Activated CD8-positive, alpha-beta T cell treated with anti-CD3 and anti-CD28 coated beads for 36 hours (primary cell): ENCODE results near the gene RHOV. TPM values are rescaled to one million over a fixed set of nuclear protein-coding genes. Genes with fewer than 3 reads are reported as not detected.
A peak's percentile ranks its signal among the peaks of the same experiment; 100 is the strongest.

Experiments
- ATAC-seq: fragments of 200-7000 bp; cut with Tn5 transposase; one replicate; pipeline ENCODE4 v1.10.0; 2021; ENCODE audit warnings: mild to moderate bottlenecking, moderate library complexity
- CTCF ChIA-PET: fragments of 350-600 bp; sonication (Branson Sonifier 250); formaldehyde crosslinking; loops from one replicate; lab custom pipeline; 2021; ENCODE audit warnings: antibody characterized with exemption; lab: Charles Lee
- POLR2A ChIA-PET: fragments of 350-600 bp; sonication (Branson Sonifier 250); formaldehyde crosslinking; loops from one replicate; lab custom pipeline; 2021; ENCODE audit warnings: antibody characterized with exemption; lab: Charles Lee
- DNase-seq: peaks from one replicate; pipeline ENCODE4 v3.0.0-alpha.2; 2020
- H3K27ac Mint-ChIP-seq: one replicate; pipeline ENCODE4 v1.8.0; 2021; ENCODE audit warnings: mild to moderate bottlenecking, mixed read lengths
- H3K27me3 Mint-ChIP-seq: one replicate; pipeline ENCODE4 v1.8.0; 2021; ENCODE audit warnings: mixed read lengths
- H3K36me3 Mint-ChIP-seq: one replicate; pipeline ENCODE4 v1.8.0; 2021; ENCODE audit warnings: low read depth, mixed read lengths
- H3K4me1 Mint-ChIP-seq: one replicate; pipeline ENCODE4 v1.8.0; 2021; ENCODE audit warnings: low read depth, mixed read lengths
- H3K4me3 Mint-ChIP-seq: one replicate; pipeline ENCODE4 v1.8.0; 2021; ENCODE audit warnings: mild to moderate bottlenecking, moderate library complexity, mixed read lengths
- H3K9me3 Mint-ChIP-seq: one replicate; pipeline ENCODE4 v1.8.0; 2021; ENCODE audit warnings: mixed read lengths
- intact Hi-C: fragments of 100-400 bp; cut with micrococcal nuclease; formaldehyde crosslinking; loops from one replicate; pipeline ENCODE4 v1.10.0; 2022
- total RNA-seq, 2 experiments: library from RNA; stranded (reverse); gene quantifications; one replicate each; pipeline ENCODE4 v1.2.3, GENCODE V29; 2021
- TF ChIP-seq, protein P1 (sequence below): fragments of 200-600 bp; IDR thresholded peaks from one replicate; pipeline ENCODE4 v1.8.0; 2022; ENCODE audit warnings: antibody characterized with exemption, mild to moderate bottlenecking

The RHOV gene
- total RNA-seq, 2 experiments from 2014 or later = 0.40 to 0.41 TPM

DNA sequence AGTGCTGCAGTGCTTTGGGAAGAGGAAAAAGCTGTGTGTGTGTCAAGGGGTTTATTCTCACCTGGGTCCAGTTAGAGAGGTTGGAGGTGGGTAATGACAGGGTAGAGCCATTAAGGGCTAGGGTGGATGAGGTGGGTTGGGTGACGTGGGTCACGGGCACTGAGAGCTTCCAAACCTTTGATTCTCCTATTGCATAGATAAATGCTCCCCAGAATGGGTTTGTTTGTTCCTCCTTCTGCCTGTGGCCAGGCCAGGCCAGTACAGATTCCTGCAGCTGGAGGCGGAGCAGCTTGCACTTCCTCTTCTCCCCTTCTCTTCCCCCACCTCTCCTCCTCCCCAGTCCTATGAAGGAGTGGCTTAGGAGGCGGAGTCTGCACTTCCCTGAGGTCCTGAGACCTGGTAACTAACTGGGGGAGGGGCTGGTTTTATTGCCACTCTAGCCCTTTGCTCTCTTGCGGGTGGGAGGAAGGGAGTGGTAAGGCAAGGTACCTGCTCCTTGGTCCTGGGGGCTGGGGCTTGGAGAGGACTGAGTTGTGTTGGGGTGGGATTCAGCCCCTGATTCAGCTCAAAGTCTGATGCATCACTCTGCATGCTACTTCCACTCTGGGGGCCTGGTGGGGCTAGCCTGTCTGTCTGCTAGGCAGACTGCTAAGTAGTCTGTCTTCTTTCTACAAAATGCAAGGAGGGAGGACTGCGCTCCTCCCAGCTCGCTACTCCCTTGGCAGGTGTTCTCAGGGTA, 26.6 kb downstream of the RHOV start:
- no peak for DNase-seq
- CTCF ChIA-PET = interaction anchor here (1.1 to 6.3 kb wide), 4 partner anchors 10 to 57 kb away, joined by 3 to 65 read pairs (median 7); partner anchors contain the start of gene VPS18
- Mint-ChIP-seq H3K27ac (no peak overlapping the region), H3K4me1 (peaks cover 11% of the 10 kb centered on the region), H3K36me3 (peaks cover 2% of the 10 kb centered on the region), H3K27me3 (peaks cover 16% of the 10 kb centered on the region), H3K9me3 (no peaks in the 10 kb centered on the region), H3K4me3 (no peak overlapping the region)
- POLR2A ChIA-PET = no interaction called here
- ATAC-seq = no peak
- TF ChIP-seq, protein P1, sequence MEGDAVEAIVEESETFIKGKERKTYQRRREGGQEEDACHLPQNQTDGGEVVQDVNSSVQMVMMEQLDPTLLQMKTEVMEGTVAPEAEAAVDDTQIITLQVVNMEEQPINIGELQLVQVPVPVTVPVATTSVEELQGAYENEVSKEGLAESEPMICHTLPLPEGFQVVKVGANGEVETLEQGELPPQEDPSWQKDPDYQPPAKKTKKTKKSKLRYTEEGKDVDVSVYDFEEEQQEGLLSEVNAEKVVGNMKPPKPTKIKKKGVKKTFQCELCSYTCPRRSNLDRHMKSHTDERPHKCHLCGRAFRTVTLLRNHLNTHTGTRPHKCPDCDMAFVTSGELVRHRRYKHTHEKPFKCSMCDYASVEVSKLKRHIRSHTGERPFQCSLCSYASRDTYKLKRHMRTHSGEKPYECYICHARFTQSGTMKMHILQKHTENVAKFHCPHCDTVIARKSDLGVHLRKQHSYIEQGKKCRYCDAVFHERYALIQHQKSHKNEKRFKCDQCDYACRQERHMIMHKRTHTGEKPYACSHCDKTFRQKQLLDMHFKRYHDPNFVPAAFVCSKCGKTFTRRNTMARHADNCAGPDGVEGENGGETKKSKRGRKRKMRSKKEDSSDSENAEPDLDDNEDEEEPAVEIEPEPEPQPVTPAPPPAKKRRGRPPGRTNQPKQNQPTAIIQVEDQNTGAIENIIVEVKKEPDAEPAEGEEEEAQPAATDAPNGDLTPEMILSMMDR = no peak
- intact Hi-C loops = no loop called here

DNA sequence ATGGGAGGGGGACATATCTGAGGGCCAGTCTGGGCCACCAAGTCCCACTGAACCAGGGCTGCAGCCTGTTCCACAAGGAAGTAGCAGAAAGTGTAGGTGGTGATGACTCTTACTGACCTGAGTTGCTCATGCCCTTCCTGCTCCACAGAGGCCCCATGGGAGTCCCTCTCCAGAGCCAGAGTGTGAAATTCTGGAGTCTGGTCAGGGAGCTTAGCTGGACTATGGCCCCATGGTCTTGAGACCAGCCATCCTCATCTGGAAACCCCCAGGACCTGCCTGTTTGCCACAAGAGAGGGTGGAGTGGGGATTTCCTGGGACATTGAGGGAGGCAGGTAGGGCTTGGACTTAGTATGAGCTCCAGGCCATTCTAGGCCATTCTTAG, 27.2 kb downstream of the RHOV start:
- H3K36me3 Mint-ChIP-seq = peaks cover 2% of the 10 kb centered on the region
- ChIA-PET POLR2A (no interaction called here), CTCF (interaction anchor here (1.1 to 6.3 kb wide), 4 partner anchors 11 to 57 kb away, joined by 3 to 65 read pairs (median 7); partner anchors contain the start of gene VPS18)
- no peak for DNase-seq
- intact Hi-C loops = no loop called here
- TF ChIP-seq, protein P1 = no peak
- H3K27ac Mint-ChIP-seq = no peak overlapping the region
- no peaks in the 10 kb centered on the region for H3K9me3 Mint-ChIP-seq
- ATAC-seq = no peak
- peaks cover 11% of the 10 kb centered on the region for H3K4me1 Mint-ChIP-seq
- H3K27me3 Mint-ChIP-seq = peaks cover 16% of the 10 kb centered on the region
- no peak overlapping the region for H3K4me3 Mint-ChIP-seq

DNA sequence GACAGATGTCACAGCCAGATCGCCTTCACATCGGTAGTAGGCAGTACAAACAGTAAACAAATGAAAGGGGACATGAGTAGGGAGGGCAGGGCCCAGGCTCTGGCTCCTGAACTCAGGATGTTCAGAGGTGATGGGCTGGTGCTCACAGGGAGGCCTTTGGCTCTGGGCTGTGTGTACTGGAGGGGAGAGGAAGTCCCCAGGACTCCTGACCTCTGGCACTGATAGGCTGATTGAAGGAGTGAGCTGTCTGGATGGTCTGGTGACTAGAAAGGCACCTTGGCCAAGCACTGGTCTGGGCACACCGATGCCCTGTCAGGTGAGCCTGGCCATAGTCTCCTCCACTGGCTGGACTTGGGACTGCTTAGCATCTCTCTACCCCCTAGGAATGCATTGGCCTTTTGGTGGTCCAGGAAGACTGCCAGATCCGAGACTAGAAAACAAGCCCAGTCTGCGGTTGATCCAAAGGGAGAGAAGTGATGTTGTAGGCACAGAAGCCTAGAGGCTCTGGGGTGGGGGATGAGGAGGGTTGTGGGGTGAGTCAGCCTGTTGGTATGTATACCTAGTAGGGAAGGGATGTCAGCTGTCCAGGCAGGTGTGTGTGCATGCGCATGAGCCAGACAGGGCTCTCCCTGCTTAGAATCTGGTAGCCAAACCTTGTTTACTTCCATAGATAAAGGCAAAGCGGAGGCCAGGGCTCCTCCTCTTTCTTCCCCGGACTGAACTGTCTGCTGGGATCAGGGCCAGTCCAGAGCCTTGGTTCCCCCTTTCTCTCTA, 28.3 kb downstream of the RHOV start:
- no peak for ATAC-seq
- intact Hi-C loops = no loop called here
- DNase-seq = no peak
- Mint-ChIP-seq H3K4me3 (peak overlapping the region; percentile 84), H3K27ac (no peak overlapping the region), H3K4me1 (peaks cover 11% of the 10 kb centered on the region), H3K9me3 (no peaks in the 10 kb centered on the region), H3K27me3 (peaks cover 16% of the 10 kb centered on the region), H3K36me3 (peaks cover 2% of the 10 kb centered on the region)
- CTCF ChIA-PET = interaction anchor here (2.8 to 6.3 kb wide), 3 partner anchors 12 to 58 kb away, joined by 6 to 65 read pairs (median 9); partner anchors contain the start of gene RHOV
- TF ChIP-seq, protein P1 = no peak
- POLR2A ChIA-PET = interaction anchor here (1.0 to 2.9 kb wide), 2 partner anchors 9 to 27 kb away, joined by 5 to 8 read pairs; no protein-coding TSS in a partner anchor

DNA sequence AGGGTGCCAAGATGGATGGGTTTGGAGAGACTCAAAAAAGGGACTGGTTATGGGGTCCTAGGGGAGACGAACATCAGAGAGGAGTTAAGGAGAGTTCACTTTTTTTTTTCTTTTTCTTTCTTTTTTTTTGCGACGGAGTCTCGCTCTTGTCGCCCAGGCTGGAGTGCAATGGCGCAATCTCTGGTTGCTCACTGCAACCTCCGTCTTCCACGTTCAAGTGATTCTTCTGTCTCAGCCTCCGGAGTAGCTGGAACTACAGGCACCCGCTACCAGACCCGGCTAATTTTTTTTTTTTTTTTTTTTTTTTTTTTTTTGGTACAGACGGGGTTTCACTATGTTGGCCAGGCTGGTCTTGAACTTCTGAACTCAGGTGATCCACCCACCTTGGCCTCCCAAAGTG, 29.0 kb downstream of the RHOV start:
- ATAC-seq = no peak
- TF ChIP-seq, protein P1 = no peak
- Mint-ChIP-seq H3K27ac (no peak overlapping the region), H3K27me3 (peaks cover 16% of the 10 kb centered on the region), H3K4me1 (peaks cover 11% of the 10 kb centered on the region), H3K4me3 (peak overlapping the region; percentile 84), H3K9me3 (no peaks in the 10 kb centered on the region), H3K36me3 (peaks cover 2% of the 10 kb centered on the region)
- POLR2A ChIA-PET = interaction anchor here (1.2 to 2.9 kb wide), 3 partner anchors 10 to 49 kb away, joined by 5 to 8 read pairs (median 6); partner anchors contain the start of gene VPS18
- intact Hi-C loops = no loop called here
- CTCF ChIA-PET = interaction anchor here (1.5 to 6.3 kb wide), 6 partner anchors 13 to 165 kb away, joined by 3 to 65 read pairs (median 6); partner anchors contain the start of gene RHOV
- DNase-seq = no peak
